GM19193 (cell line): Measurements from ENCODE around the gene SH3PXD2A.

Experiments used
- POLR2A ChIP-seq: IDR thresholded peaks from 4 replicates; pipeline ENCODE4 v1.6.1; 2011; ENCODE audit not compliant: insufficient read depth, insufficient read length; ENCODE audit errors: extremely low read depth

The SH3PXD2A gene

DNA sequence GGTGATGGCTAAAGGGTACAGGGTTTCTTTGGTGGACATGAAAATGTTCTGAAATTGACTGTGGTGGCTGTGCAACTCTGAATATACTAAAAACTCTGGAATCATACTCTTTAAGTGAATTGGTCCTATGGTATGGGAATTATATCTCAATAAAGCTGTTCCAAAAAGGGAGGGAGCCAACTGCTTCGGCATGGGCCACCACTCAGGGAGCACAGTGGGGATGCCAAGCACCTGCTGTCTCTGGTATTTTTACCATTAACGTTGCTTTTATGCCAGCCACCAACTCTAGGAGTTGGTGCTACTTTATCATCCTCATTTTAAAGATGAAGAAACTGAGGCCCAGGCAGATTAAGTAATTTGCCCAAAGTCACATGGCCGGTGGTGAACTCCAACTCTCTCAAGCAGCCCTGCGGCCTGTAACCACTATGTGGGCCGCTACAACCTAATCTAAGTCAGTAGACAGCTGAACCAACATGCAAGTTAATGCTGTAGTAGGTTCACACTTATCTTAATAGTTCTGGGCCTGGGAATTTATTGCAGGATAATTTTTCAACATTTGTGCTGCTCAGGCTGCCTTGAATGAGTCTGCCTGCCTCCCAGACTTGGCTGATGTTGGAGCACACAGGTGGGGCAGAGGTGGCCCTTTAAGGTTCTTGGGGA lies 20.8 kb downstream of the SH3PXD2A start:
- TF ChIP-seq POLR2A: no peak

DNA sequence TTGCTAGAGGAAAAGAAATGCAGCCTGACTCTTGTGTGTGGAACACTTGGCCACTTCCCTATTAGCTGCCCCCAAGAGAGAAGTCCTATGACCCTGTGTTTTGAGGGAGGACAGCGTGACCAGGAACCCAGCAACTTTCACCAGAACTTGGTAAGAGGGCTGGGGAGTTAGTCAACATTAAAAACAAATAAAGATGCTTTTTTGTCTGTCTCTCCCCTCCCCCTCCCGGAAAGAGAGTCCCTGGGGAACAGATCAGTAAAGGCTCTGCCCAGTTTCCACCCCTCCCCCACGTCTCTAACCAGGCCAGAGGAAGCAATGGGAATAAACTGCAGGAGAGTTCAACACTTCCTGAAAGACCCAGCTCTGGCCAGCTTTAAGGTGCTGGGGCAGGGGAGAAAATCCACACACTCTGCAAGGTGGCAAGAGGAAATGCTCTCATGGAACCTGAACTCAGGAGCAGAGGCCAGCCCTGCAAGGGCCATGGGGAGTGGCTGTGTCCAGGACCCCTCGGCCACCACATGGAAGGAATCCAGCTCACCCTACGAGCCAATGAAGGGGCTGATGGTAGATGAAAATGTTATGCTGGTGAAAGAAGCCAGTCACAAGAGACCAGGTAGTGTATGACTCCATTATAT lies 21.5 kb downstream of the SH3PXD2A start:
- no peak for TF ChIP-seq POLR2A

DNA sequence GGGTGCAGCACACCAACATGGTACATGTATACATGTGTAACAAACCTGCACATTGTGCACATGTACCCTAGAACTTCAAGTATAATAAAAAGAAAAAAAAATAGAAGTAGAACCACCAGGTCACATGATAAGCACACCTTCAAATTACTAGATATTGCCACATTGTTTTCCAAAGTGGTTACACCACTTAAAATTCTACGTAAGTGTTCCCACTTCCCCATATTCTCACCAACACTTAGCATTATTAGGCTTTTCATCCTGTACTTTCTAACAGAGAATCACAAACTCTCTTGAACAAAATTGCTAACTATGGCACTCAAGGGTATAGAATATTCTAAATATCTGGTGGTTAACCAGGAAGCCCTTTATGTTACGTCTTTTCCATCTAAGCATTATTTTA lies 22.6 kb downstream of the SH3PXD2A start:
- no peak for TF ChIP-seq POLR2A

DNA sequence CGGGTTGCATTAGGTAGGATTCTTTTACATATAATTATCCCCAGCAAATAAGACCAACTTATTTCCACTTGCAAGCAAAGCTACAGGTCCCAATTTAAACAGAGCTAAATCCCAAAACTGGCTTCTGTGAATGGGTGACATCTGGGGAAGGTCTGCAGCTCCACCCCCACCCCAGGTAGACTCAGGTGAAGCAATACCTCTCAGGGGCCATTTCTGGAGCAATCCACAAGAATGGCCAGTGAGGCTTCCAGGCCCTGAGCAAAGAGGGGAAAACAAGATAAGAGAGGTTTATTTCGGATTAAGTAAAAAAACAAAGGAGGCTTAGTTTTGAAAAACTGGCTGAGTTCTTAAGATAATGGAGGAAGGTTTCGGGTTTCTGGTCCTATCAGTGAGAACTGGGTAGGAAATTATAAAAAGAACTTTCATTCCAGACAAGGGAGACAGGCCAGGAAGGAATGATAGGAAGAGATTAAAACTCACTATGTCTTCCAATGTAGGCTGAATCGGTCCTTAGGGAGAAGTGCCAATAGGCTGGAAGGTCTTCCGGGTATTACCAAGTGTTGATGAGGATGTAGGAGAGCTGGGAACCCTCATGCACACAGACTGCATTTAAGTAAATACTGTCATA lies 25.4 kb downstream of the SH3PXD2A start:
- no peak for TF ChIP-seq POLR2A

DNA sequence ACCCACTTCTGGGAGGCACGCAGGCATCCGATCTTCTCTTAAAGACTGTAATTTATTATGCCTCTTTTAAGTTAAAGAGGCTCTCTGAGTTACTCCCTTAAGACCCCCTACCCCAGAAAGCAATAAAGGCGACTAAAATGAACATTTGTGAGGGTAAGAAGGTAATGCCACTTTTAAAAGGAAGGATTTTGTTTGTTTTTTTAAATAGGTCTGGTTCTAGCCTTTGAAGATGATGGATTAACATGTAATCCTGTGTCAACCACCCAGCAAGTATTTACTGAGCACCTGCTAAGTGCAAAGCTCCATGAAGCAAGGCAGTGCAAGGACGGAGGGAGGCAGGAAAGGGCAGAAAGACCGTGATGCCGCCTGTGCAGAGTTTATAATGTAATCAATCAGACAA lies 26.1 kb downstream of the SH3PXD2A start:
- no peak for TF ChIP-seq POLR2A

DNA sequence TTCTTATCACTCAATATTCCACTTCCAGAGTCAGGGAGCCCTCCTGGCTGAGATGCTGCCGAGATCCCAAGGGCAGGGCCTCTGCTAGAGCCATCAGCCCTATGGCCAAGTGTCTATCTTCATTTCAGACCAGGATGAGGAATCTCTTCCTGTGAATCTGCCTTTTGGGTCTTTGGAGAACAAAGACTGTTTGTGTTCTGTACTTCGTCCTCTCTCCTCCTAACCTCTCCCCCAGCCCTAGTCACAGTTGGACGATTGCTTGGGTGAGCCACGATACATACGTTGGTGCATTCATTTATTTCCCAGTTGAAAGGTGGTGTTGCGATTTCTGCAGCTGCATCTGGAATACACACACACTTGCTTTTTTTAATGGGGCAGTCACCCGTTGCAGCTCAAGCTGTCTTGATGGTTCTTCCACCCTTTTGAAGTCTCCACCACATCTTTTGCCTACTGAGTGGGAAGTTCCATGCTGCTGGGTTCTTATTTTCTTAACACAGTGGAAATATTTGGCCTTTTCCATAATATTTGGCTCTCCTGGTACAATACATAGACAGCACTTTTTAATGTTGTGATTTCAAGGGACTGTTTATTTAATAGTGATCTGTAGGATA lies 26.7 kb downstream of the SH3PXD2A start:
- TF ChIP-seq POLR2A: no peak

DNA sequence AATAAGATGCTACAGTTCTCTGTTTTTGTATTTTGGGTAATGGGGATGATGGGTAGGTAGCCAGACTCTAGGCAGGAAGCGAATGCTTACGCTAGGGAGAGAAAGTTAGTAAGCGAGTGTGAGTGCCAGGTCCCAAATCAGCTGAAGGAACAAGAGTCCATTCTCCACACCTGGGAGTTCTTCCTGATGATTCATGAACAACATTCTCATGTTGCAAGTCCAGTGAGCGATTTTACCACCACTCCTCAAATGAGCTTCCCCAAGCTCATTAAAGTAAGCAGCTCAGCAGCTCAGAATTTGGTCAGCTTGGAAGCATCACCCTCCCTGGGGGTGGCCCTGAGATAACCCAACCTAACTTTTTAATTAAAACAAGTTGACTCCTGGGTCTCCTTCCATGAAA lies 27.3 kb downstream of the SH3PXD2A start:
- no peak for TF ChIP-seq POLR2A

DNA sequence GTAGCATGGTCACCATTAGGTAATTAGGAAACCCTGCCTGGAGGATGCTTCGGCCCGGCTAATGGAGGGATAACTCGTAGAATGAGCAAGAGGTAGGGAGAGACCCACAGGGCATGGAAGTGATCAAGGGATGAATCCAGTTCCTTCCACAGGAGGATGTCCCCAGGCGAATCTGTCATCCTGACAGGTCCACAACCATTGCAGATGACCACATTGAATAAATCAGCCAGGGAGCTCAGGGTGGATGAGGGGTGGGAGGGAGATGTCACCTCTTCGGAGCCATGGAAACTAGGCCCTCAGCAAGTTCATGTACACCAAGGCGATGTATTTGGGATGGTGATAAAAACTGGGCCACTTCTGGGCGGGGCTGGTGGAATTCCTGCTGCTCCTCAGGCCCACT lies 28.5 kb downstream of the SH3PXD2A start:
- TF ChIP-seq POLR2A: no peak

DNA sequence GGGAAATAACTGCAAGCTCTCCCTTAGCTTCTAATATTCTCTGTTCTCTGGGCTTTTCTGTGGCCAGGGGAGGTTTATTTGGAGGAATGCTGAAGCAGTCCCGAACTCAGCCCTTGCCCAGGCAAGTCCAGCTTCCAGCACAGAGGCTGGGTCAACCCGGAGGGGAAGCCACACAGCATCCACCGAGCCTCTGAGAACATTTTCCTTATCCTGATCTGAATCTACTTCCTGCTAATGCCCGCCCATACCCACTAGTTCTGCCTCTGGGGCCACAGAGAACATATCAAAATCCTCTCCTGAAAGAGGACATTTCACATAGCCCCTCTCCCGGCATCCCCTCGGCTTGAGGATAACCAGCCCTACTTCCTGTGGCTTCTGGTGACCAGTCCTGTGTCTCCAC lies 31.1 kb downstream of the SH3PXD2A start:
- TF ChIP-seq POLR2A: no peak

DNA sequence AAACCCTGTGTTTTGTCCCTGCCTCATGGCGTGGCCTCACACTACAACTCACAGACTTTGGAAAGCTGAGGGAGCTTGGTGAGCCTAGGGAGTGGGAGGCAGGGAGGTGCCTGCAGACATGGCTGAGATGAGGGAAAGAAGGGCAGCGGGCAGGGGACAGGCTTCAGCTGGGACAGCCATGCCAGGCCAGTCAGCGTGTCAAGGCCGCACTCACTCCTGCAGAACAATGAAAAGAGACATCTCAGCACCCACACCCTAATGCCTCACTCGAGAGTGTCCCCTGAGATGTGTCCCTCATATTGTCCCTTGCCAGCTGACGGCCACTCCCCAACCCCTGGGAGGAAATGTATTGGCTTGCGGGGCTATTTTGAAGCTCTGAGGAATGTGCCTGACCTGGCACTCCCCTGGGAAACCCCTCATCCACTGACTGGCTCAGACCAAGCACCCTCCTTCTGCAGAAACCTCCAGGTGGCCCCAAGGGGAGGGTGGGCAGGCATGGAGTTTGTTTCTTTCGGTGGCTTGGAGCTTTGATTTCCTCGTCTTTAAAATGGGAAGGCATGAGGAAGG lies 31.6 kb downstream of the SH3PXD2A start:
- no peak for TF ChIP-seq POLR2A

DNA sequence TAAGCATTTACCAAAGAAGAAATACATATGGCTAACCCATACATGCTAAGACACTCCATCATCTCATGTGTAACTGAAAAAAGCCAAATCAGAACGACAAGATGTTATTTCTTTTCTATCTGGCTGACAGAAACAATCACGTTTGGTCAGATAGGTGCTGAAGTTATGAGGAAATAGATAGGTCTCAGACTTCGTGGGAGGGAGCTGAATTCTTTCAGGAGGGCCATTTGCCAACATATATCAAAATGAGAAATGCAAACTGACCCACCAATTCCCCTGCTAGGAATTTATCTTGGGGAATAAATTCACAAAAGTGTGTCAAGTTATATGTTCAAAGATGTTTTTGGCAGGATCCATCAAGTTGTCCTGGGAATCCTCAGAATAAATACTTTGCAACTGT lies 32.6 kb downstream of the SH3PXD2A start:
- TF ChIP-seq POLR2A: no peak

DNA sequence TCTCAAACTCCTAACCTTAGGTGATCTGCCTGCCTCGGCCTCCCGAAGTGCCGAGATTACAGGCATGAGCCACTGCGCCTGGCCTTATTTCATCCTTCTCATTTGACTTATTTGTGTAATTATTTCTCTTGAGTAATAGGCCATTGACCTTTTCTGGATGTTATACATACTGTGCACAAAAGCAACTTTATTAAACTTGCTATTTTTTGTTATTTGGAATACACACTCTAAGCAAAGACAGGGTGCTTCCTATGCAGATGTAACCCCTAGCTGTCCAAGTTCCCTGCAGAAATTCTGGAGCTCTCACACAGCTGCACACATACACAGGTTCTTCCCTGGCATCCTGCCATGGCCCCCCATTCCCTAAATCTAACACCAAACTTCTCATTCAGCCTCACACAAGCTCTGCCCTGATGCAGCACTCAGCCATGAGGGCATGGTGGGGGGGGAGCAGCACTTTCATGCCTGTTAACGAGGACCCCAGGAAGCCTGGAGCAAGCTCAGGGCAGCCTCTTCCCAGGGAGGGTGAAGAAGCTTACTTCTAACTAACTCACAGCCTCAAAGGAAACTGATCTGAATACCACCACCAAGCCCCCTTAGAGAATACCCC lies 33.2 kb downstream of the SH3PXD2A start:
- no peak for TF ChIP-seq POLR2A

DNA sequence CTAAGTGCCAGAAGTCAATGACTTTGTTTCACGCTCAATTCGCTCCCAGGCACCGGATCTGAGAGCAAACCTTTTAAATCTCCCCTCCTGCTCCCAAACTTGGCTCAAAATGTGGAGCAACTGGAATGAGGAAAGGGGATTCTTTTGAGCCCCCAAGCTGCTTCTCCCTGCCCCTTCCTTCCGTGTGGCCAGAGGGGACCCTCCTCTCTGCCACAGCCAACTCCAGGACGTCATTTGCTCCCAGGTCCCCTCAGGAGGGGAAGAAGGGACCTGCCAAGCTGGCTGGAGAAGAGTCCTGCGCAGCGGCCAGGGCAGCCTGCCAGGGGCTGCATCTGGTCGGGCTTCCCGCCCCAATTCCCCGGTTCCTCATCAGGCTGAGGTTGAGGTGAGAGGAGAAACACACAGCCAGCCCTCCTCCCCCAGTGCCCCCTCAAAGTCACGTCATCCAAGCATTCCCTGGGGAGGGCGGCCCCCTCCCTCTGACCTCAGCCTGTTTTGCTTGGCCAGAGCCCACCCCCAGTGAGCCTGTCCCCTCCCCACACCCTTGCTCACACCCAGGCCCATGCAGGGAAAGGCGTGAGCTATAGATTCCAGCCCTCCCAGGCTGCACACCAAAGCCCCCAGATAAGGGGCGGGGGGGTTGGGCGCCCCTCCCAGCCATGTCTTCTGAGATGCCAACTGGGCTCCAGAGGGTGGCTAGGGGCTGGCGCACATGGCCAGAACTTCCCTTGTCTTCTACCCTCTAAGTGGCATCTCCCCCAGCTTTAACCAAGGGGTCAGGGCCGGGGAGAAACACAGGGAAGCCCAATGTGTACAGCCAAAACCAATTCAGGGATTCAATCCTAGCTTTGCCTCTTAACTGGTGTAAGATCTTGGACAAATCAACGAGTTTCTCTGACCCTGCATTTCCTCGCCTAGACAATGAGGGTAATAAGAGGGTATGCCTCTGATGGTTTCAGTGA lies 35.0 kb downstream of the SH3PXD2A start:
- TF ChIP-seq POLR2A: no peak

DNA sequence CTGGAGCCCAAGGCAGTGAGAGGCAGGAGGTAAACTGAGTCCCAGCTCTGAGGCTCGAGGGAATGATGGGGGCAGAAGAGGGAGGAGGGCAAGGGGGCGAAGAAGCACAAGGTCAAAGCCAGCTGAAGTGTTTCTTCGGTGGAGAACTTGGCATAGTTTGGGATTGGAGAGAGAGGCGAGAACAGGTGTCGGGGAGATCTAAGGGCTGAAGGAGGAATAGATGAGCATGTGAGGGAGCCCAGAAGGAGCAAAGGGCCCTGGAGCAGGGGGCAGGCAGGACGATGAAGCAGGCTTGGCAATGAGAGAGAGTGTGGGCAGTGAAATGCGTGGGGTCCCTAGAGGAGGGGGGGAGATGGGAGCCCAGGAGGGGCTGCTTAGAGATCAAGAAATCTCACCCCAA lies 35.9 kb downstream of the SH3PXD2A start:
- TF ChIP-seq POLR2A: no peak
